Activated gamma-delta T cell (primary cell): ENCODE data around the gene ECHDC3.
"Not testable (repeated sequence)": the region's sequence is repeated elsewhere in the genome, so short reads cannot be mapped to it uniquely, and the experiment has no call there.

Experiments used
- DNase-seq: peaks from one replicate; lab custom pipeline; 2025; lab: John Stamatoyannopoulos, UW

Gene ECHDC3

DNA sequence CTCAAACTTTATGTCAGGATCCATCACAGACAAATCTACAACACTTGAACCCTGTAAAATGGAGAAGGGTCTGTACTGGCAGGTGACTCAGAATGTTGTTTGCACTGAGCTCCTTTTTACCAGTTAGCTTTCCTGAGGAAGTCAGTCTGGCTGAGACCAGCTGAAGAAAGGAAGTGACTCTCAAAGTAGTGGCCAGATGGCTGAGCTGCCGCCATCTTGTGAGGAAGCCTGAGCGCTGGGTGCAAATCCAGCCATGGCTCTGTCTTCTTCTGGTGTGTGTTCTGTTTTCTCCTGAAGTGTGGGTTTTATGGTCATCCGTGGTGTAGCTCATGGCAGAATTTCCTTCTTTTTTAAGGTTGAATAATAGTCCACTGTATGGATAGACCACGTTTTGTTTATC, 25.5 kb upstream of the ECHDC3 start:
- DNase-seq = no peak

- no peak for DNase-seq
Measured at GRCh38 chr10:11719496-11720259, 22.5 kb upstream of the ECHDC3 start.

DNA sequence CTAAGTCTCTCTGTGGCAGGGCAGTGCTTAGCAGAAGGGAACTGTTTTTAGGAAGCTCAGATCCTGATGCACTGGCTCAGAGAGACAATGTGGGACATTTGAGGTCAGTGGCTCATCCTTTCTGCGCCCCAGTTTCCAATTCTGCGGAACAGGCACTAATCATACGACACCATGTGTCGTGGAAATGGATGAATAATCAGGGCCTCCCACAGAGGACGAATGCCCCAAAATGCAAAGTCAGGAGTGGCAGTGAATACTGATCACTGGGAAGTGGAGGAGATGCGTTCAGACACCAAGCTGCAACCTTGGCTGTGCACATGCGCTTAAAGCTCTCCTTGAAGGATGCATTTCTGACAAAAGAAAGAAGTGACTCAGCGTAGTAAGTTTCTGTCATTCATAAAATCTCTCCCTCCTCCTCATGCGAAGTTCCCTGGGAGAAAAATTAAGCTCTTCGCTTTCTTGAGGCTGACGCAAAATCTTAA, 21.9 kb upstream of the ECHDC3 start:
- DNase-seq = no peak

- DNase-seq = no peak
Measured at GRCh38 chr10:11721806-11722205, 20.4 kb upstream of the ECHDC3 start.

GRCh38 chr10:11723359-11723758, 18.8 kb upstream of the ECHDC3 start:
- DNase-seq = no peak

- no peak for DNase-seq
Measured at GRCh38 chr10:11724938-11725776, 17.0 kb upstream of the ECHDC3 start.

GRCh38 chr10:11725912-11726311, 16.3 kb upstream of the ECHDC3 start:
- no peak for DNase-seq

GRCh38 chr10:11727563-11727962, 14.6 kb upstream of the ECHDC3 start:
- no peak for DNase-seq

GRCh38 chr10:11728353-11728752, 13.8 kb upstream of the ECHDC3 start:
- DNase-seq = no peak

DNA sequence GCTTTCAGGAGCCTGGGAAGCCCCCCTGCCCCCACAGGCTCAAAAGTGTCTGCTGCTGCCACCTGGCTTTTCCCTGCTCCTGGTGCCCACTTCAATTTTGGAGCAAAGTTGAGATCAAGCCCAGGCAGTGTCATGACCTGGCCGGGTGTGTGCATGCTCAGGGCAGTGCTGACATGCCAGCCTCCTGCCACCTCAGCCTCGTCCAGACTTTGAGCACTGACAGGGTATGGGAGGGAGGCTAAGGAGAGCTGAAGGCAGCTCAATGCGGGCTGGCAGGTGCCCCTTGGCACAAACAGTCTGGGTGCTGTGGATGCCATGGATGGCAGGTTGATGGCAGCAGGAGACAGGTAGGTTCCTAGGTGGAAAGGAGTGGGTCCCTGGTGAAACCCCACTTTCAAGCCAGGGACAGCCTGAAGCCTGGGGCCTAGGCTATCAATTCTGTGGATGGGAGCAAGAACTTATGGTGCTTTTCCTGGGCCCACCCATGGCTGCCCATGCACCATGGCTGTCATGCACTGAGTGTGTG, 12.3 kb upstream of the ECHDC3 start:
- DNase-seq = no peak

- no peak for DNase-seq
Measured at GRCh38 chr10:11730779-11731178, 11.4 kb upstream of the ECHDC3 start.

- DNase-seq = not testable (repeated sequence)
Measured at GRCh38 chr10:11736767-11737166, 5.4 kb upstream of the ECHDC3 start.

GRCh38 chr10:11737258-11738032, 4.7 kb upstream of the ECHDC3 start:
- not testable (repeated sequence) for DNase-seq

GRCh38 chr10:11740907-11741306, 1.3 kb upstream of the ECHDC3 start:
- DNase-seq = no peak

DNA sequence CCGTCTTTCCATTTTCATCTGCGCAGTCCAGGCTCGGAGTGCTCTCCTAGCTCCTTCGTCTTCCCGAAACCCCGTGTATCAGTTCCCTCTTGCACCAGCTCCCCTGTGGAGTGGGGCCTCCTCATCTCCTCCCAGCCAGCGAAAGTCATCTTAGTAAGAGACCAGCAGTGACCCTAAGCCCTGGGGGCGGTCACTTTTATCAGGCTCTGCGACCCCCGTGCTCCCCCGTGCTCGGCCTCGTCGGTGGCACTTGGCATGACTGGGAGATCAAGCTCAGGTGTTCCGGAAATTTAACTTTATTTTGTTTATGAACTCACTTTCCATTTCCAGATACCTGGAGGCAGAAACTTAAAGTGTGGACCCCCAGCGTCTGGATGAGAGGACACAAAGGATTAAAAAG, 574 bp upstream of the ECHDC3 start:
- no peak for DNase-seq

DNA sequence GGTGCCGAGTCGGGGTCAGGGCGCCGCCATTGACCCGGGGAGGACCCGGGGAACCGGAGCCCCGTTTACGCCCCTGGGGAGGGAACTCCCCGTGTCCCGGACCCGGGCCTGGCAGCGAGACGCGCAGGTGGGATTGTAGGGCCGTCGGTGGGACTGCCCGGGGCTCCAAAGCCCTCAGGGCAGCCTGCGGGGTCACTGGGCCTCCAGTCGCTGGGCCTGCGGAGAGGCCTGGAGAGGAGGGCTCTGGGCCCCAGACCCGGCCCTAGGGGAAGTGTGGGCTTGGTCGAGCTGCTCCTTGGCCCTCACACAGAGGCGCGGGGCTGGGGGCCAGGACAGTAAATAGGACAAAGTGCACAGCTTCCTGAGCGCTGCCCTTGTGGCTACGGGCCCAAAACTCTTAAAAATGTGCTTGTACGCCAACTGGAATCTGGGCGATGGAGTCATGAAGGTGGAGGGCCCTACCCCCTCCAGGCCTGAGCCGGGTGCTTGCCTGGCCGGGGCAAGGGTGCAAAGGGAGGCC, 657 bp downstream of the ECHDC3 start:
- DNase-seq = no peak

DNA sequence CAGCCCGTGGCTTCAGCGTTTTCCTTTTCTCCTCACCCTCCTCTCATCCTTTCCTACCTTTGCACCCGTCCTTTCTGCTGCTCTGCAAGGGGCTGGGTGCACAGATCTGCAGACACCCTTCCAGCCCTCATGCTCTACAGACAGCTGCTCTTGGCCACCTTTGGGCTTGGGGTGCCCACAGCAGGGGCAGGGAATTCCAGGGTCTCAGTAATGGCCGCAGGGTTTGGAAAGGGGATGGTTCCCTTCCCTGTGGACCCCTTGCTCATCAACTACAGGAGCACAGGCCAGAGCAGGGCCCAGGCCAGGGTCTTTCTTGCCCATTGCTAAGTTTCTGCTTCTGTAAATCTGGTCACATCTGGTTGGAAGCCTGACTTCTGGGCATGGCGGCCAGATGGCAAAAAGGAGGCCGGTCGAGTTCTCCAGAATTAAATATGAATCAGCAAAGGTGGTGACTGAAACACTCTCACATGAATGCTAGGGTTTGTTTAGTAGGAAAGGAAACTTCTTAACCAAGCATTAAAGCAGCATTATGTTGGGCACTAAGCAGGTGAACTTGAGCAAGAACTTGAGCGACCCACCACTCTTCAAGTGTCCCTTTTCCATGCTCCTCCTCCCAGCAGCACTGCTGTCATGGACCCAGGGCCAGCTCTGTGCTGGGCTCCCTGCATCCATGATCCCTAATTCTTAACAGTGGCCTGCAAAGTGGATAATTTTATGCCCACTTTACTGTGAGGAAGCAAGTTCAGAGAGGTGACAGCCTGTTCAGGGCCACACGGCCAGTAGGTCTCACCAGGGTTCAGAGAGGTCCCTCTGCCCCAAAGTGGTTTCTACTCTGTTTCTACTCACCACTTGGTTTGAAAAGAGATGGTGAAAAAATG, 1.5 kb downstream of the ECHDC3 start:
- DNase-seq = no peak

DNA sequence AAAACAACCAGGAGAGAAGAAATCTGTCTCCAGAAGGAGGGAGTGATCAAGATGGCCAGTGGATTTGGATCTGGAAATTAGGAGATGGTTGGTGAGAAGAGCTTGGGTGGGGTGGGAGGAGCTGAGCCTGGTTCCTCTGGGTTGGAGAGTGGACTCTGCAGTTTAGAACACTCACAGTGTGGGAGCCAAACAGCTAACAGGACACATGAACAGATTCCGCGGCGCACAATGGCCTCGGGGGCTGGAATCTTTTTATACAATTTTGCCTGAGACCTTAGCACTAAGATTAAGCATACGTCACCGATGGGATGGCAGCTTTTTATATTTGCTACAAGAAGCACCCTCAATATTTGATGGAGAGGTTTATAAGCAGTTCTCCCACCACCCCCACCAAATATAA, 2.9 kb downstream of the ECHDC3 start:
- no peak for DNase-seq

GRCh38 chr10:11746883-11747539, 4.8 kb downstream of the ECHDC3 start:
- DNase-seq = no peak

GRCh38 chr10:11748866-11749265, 6.7 kb downstream of the ECHDC3 start:
- no peak for DNase-seq
